ENCODE measurements around the gene PPFIBP2.

Gene PPFIBP2

GRCh38 chr11:7578276-7578955 lies 64.6 kb downstream of the PPFIBP2 start:
- no peak for DNase-seq (ENCODE audit: low read depth)

- DNase-seq (ENCODE audit: low read depth), result no peak
These were observed 65.6 kb downstream of the PPFIBP2 start for GRCh38 chr11:7579361-7579791.

- DNase-seq (ENCODE audit: low read depth), result no peak
These were observed 67.3 kb downstream of the PPFIBP2 start for GRCh38 chr11:7581021-7581590.

- no peak for DNase-seq (ENCODE audit: low read depth)
These were observed 68.7 kb downstream of the PPFIBP2 start for GRCh38 chr11:7582338-7582985.

GRCh38 chr11:7583248-7583647 lies 69.4 kb downstream of the PPFIBP2 start:
- no peak for DNase-seq (ENCODE audit: low read depth)

DNA sequence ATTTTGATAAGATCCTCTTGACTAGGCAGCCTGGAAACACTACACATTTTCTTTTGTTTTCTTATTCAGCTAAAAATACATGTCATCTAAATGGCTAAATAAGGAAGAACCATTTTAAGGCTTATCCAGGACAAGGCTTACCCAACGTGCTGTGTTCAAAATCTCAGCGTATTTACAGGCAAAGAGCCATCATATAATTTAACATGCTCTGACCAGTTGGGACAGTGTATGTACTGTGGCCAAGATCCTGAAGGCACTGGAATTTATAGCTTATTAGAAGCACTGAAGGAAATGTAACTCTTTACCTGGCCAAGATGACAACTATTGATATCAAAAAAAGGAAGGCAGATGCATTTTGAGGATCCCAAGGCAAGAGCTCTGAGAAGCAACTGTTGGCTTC lies 71.1 kb downstream of the PPFIBP2 start:
- DNase-seq (ENCODE audit: low read depth), result no peak

DNA sequence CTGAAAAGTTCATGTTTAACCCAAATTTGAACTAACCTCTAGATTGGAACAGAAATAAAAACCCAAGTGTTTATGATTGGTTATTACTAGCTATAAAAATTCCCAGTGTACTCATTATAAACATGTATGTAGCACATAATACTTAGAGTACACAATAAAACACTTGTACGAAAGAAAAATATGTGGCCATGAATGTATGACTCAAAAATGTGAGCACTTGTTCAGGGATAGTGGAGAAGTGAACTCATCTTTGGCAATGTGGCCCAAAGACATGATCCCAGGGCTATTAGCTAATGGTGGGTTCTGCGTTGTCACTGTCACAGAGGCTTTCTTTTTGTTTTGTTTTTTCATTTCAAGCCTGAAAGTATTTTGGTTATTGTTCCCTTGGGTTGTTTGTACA lies 72.0 kb downstream of the PPFIBP2 start:
- no peak for DNase-seq (ENCODE audit: low read depth)

DNA sequence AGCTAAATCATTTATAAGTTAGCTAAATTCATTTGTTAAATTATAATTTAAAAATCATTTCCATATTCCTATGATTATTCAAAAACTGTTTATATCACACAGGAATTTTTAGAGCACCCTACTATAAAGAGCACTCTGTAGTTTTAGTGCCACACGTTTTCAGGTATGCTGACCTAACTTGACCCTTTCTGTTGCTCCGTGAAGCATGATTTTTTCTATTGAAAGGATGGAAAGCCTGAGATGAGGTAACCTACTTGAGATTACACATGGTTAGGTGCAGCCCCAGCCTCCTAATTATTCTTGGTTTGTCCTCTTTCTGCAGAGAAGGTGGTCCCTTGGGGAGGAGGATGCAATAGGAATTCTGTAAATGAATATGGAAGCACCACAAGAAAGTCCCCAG lies 72.6 kb downstream of the PPFIBP2 start:
- DNase-seq (ENCODE audit: low read depth), result no peak

DNA sequence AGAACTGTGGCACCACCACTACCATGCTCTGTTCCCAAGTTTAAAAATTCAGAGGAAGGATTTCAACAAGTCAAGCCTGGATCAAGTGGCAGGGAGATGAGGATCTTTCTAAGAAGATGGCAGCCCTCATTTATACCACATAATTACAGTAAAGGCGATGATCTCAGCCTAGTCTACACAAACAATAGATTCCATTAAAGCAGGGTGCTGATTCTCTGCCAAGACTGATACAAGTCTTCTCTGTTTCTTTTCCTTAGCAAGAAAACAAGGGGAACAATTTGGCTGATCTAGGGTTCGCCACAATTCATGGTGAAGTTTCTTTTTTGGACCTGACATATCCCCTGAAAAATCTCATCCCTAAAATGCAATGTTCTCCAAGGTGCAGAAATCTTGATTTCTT lies 73.9 kb downstream of the PPFIBP2 start:
- no peak for DNase-seq (ENCODE audit: low read depth)

- DNase-seq (ENCODE audit: low read depth), result no peak
These were observed 76.1 kb downstream of the PPFIBP2 start for GRCh38 chr11:7589861-7590260.

DNA sequence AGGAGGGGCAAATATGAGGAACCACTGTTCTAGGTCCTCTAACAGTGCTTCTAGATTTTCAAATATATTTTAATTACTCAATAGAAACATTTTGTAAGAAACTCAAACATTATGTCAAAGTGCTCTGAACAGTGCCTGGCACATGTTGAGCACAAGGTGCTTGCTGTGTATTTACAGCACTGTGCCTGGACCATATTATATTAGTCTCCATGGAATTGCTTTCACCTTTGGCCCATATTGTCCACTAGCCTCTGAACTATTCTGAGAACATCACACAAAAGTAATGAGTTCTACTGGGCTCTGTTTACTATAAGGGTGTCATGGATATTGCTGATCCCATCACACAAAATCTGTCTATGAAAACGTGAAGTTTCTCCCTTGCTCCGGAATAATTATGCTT lies 76.7 kb downstream of the PPFIBP2 start:
- no peak for DNase-seq (ENCODE audit: low read depth)

- DNase-seq (ENCODE audit: low read depth), result no peak
These were observed 77.5 kb downstream of the PPFIBP2 start for GRCh38 chr11:7591107-7591894.

DNA sequence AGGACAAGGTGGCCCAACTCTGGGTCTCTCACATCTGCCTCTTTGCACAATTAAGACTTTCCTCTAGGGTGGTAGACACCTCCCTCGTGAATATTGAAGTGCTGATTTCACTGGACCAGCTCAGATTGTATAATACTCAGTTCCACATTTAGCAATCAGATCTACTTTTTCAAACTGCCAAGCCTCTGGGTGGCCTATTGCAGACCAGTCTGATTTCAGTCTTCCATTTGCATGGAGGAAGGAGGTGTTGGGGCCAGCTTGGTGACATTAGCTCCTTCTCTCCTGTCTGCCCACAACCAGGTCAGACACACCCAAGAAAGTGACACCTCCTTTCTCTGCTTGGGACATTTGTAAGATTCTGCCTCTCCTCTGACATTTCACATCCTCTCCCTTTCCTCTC lies 78.2 kb downstream of the PPFIBP2 start:
- no peak for DNase-seq (ENCODE audit: low read depth)

- DNase-seq (ENCODE audit: low read depth), result no peak
These were observed 78.9 kb downstream of the PPFIBP2 start for GRCh38 chr11:7592711-7593110.

DNA sequence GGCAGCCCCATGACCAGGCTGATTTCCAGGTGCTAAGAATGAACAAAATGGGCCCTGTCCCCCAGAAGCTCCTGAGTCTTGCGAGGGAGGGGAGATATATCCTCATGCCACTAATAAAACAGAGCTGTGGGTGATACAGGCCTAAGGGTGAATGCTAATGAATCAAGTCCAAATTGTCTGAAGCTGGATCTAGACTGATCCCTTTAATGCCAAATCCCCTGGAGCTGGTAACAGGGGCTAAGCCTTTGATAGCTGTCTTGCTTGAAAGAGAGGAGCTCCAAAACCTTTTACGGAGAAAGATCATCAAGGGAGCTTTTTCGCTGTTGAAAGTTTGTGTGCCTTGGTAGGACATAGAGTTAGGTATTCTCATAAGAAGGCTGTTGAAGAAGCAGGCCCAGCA lies 79.7 kb downstream of the PPFIBP2 start:
- no peak for DNase-seq (ENCODE audit: low read depth)

DNA sequence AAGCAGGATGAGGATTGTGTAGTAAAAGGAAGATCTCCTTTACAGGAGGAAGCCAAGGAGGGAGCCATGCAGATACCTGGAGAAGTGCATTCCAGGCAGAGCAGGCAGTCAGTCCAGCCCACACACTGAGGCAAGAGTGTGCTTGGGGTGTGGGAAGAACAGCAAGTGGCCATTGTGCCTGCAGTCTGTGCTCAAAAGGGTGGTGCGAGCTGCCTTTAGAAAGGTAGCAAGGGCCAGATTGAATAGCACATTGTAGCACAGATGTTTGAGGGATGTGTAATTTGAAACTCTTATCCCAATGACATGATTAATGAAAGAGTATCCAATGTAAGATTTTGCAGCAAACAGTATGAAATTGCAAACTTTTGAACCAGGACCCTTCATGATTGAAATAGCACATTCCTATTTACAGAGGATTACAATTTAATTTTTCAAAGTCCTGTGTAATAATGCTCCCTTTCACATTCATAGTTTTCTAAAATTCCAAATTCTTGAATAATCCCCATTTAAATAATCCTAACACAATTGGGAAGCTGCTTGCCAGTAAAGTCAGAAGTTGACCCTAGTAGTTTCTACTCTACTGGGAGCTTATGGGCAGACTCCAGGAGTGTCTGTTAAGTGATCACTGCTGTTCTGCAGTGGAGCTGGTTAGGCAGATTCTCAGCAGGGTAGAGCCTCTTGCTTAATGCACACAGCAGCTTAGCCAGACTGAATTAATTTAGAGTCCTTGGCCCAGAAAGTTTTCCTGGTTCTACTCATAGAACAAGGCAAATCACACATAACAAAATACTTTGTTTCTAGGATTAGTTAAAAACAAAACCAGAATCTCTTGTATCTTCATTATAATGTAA lies 81.4 kb downstream of the PPFIBP2 start:
- DNase-seq (ENCODE audit: low read depth), result no peak

GRCh38 chr11:7595951-7596350 lies 82.2 kb downstream of the PPFIBP2 start:
- DNase-seq (ENCODE audit: low read depth), result no peak

- DNase-seq (ENCODE audit: low read depth), result no peak
These were observed 83.2 kb downstream of the PPFIBP2 start for GRCh38 chr11:7596975-7597391.

DNA sequence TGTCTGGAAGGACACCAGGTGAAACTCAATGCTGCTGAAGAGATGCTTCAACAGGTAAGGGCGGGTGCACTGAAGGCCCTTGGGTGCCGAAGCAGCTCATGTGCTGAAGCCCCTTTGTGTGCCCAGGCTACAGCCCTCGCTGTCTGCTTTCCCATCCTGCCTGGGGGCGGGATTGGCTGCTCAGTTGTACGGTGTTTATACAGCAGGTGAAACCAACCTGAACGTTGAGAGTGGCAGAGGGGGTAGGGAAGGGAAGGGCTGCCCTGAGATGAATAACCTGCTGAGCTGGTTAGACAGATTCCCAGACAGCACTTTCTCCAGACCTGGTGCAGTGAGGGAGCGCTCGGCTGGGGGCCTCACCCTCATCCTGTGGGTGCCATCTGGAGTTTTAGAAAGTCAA lies 83.8 kb downstream of the PPFIBP2 start:
- DNase-seq (ENCODE audit: low read depth), result no peak

DNA sequence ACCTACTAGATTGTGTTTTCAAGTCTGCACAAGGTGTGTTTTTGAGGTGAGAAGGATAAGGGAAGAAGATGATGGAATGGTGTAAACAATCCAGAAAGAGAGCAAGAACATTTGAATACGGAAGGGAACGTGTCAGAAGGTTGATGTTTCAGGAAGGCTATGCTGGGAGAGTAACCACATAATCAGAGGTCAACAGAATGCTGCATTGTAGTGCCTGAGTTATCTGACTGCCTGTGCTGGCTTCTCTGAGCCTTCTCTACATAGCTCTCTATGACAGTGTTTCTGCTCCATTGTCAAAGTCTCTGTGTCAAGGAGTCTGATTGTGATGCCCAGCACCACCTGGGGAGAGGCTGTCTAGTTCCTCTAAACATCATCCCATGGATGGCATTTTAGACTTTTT lies 85.4 kb downstream of the PPFIBP2 start:
- no peak for DNase-seq (ENCODE audit: low read depth)

DNA sequence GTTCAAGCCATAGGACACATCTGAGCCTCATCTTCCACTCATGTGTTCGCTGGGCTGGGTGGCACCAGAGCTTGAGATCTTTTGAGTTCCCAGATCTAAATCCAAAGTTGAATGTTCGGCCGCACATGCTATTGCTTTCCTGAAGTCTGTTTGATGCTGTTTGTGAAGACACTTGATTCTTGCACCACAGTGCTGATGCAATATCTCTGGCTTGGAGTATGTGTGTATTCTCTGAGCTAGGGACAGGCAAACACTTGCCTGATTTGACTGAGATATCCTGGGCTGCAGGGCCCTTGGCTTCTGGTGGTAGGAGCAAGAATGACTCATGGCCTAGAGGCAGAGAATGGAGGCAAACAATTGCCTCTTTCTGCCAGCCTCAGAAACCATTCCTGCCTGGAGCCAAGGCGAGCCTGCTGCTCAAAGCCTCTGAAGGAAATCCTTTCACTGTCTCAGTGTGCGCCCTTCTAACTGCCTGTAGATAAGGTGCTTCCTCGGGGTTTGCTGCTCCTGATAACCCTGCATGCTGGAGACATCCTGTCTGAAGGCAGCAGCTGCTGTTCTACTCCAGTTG lies 86.5 kb downstream of the PPFIBP2 start:
- no peak for DNase-seq (ENCODE audit: low read depth)

Data from stimulated activated CD8-positive, alpha-beta memory T cell treated with anti-CD3 and anti-CD28 coated beads, Interleukin-7, amount 100 ng/mL, for 24 hours (primary cell).